ACHN (cell line): ENCODE measurements around the gene CARD19.

Experiments used
- DNase-seq: peaks from one replicate; pipeline ENCODE4 v3.0.0-alpha.2; 2015
- in situ Hi-C: cut with HindIII; loops from 2 replicates; pipeline ENCODE4 v1.10.0; 2017; ENCODE audit warnings: low sequenced_read_pairs, low pct_ligation_motif_present, low pct_unique_long_range_greater_than_20kb

Gene CARD19

DNA sequence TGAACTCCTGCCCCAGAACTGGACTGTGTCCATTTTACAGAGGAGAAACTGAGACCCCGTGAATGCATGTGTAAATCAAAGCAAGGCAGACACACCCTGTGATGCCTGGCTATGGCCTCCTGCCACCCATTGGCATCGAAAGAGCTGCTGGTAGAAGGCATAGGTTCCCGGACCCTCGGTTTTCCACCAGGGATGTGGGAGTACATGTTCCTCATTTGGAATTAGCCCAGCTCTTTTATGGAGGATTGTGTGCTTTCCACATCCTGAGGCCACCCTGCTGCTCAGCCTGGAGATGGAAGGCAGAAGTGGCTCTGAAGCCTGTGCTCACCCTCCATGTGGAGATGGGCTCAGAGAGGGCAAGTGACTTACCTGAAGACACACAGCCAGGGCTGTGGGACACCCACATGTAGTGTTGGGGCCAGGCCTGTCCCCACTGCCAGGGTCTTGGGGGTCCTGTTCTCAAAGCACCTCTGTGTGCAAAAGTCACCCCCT lies 34.7 kb upstream of the CARD19 start:
- in situ Hi-C loops = no loop called here
- no peak for DNase-seq

DNA sequence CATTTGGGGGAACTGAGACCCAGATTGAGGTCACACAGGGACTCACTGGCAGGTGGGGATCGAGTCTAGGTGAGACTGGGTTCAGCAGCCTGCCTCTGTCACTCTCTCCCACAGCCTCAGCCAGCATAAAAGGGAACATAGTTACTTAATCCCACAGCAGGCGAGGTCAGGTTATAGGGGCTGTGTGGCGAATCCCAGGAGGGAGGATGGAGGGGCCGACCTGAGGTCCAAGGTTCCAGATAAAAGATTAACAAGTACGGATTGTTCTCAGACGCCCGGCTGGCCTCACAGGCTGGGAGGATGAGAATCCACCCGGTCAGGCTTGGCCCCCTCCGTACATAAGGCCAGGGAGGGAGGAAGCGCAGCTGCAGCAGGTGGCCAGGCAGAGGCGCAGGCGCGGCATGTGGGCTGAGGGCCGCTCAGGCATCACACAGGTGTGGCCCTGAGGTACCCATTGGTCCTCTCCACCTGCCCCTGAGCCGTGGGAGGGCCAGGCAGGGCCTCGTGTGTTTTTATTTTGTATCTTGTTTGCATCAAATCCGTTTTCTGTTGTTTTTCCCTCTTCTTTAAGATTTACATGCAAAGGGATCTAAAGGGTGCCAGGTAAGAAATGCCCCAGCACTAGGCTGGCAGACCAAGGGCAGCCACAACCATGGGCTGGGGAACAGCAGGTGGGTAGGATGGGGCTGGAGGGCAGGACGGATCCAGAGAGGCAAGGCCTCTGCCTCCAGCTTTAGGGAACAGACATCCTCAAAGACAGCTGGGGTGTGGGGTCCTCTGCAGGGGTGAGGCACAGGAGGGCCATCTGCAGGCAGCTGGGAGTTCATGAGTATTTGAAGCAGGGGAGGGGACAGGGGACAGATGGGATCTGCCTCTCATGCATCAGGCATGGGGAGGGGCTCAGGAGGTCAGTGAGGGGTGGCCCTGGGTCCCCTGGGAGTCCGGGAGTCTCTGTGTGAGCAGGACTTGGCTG lies 33.9 kb upstream of the CARD19 start:
- no peak for DNase-seq
- in situ Hi-C loops = no loop called here

DNA sequence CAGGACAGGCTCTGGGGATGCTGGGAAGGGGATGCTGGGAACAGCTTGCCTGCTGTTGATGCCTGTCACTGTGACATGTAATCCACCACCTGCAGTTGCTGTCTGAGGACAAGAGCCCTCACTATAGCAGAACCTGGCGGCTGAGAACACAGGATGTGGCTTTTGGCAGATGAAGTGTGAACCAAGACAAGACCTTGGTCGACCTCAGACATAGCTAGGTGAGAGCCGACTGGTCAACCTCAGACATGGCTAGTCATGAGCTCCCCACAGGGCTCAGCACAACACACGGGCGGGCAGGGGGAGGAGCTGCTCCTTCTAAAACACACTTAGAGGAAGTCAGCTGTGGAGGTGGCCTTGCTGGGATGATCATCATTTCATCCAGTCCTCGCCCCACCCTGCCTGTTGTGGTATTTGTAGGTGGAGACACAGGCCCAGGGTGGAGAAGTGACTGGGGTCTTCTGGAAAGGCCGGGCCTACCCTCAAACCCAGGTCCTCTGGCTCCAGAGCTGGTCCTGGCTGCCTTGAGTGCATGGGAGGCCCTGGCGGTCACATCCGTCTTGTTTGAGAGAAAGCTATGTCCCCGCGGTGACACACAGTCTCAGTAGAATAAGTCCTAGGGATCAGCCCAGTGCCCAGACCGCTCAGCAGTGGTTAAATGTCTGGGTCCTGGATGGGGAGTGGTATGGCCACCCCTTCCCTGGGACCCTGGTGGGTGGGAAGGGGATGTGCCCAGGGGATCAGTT lies 31.5 kb upstream of the CARD19 start:
- no peak for DNase-seq
- in situ Hi-C loops = no loop called here

DNA sequence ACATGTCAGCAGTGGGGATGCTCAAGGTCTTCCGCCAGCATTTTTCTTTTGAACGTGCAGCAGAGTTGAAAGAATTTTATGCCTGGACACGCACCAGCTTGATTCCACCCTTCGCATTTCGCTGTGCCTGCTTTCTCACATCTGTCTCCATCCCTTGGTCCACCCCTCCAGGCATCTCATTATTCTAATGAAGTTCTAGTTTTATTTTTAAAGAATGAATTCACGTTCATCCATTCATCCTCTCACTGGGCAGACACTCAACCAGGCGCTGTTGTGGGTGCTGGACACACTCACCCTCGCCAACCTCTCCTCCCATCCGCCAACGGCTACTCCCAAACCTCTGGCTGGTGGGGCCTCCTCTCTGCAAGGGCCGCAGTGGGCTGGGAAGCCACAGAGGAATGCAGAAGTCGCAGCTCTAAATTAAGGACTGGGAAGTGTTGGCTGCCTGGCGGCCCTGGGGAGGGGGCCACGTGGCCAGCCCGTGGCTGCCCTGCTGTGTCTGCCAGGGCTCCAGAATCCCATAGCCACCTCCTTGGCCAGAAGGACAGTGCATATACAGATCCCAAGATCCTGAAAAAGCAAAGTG lies 30.8 kb upstream of the CARD19 start:
- in situ Hi-C loops = no loop called here
- no peak for DNase-seq

DNA sequence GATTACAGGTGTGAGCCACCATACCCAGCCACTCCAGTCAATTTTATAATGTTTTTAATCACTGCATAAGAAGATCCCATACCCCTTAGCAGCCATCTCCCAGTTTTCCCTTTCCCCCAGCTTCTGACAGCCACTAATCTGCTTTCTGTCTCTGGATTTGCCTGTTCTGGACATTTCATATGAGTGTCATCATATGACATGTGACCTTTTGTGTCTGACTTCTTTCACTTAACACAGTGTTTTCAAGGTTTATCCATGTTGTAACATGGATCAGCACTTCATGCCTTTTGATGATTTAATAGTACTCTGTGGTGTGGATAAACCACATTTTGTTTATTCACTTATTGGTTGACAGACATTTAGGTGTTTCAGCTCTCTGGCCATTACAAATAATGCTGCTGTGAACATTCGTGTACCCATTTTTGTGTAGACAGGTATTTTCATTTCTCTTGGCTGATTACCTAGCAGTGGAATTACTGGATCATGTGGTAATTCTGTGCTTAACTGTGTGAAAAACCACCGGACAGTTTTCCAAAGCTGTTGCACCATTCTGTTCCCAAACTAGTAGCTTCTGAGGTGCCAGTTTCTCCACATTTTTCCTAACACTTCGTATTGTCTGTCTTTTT lies 28.9 kb upstream of the CARD19 start:
- in situ Hi-C loops = no loop called here
- DNase-seq = no peak

DNA sequence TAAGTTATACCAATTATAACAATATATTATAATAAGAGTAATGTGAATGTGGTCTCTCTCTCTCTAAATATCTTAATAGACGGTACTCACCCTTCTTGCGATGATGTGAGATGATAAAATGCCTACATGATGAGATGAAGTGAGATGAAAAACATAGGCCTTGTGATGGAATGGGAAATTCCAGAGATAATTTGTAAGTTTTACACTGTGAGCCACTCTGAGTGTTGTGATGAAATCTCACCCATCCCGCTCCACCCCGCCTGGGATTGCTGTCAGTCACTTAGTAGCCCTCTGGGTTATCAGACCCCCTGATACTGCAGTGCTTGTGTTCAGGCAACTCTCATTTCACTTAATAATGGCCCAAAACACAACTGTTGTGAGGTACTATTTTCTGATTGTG lies 27.1 kb upstream of the CARD19 start:
- no peak for DNase-seq
- in situ Hi-C loops = no loop called here

DNA sequence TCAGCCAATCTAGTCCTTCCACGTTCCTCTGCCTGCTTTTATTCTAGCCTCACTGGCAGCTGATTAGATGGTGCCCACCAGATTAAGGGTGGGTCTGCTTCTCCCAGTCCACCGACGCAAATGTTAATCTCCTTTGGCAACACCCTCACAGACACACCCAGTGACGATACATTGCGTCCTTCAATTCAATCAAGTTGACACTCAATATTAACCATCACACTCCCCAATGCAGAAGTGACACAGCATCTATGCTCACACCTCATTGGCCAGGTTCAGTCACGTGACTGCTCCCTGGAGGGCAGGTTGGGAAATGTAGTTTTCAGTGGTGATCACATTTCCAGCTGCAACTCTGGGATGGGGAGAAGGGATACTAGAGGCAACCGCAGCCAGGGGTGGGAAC lies 24.6 kb upstream of the CARD19 start:
- no peak for DNase-seq
- in situ Hi-C loops = no loop called here

DNA sequence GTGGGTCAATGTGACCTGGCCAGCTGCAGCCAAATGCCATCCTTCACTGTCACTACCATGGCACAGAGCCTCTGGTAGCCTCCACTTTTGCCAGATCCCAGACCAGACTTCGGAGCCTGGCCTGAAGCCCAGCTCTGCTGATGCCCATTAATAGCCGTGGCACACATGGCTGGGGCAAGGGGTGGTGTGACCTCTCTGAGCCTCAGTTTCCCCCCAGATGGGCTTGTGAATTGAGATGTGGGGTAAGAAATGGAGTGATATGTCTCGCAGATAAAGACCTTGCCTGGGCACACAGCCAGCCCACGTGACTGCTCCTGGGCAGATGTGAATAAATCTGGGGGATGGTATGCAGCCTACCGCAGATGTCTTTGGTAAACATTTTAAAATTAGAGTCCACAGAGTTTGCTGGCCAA lies 23.6 kb upstream of the CARD19 start:
- no peak for DNase-seq

DNA sequence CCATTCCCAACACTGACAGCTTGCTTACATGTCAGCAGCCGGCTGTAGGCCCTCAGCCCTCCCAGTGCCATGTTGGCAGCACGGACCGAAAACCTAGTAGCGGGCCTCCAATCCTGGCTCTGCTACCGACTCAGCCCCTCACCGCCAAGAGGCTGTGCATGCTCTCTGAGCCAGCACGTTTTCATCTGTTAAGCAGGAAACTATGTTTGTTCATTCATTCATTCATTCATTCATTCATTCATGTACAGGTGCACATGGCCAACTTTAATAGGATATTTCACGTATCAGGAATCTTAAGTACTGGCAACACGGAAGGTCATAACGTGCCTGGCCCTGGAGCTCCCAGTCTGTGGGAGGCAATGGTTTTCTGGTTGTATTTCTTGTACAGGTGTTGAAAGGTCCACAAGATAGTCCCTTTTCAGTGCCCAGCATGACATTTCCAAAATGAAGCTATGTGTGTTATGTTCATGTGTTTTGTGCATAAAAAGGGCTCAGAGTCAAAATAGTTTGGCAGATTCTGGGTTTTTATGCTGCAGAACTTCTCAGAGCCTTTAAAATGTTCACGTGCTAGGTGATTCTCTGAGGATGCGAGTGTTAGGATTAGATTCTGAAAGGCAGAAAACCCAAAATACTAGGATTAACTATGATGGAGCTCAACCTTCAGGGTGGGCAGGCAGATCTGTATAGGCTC lies 19.8 kb upstream of the CARD19 start:
- DNase-seq = no peak
- in situ Hi-C loops = no loop called here

More for the DNA sequence above, 23.6 kb upstream of the CARD19 start:
- in situ Hi-C loops = no loop called here

DNA sequence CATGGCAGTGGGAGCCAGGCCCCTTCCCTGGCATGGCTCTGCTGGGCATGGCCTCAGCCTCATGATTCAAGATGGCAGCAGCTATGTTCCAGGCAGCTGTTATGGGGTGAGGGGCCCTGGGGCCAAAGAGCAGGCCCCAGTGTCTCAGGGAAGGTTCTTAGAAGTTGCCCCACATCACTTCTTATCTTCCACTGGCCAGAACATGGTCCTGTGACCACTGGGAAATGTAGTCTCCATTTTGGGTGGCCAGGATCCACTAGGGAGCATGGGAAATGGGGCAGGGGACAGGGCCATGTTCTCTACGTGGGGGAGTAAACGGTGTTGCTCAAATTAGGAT lies 19.3 kb upstream of the CARD19 start:
- in situ Hi-C loops = no loop called here
- DNase-seq = no peak

DNA sequence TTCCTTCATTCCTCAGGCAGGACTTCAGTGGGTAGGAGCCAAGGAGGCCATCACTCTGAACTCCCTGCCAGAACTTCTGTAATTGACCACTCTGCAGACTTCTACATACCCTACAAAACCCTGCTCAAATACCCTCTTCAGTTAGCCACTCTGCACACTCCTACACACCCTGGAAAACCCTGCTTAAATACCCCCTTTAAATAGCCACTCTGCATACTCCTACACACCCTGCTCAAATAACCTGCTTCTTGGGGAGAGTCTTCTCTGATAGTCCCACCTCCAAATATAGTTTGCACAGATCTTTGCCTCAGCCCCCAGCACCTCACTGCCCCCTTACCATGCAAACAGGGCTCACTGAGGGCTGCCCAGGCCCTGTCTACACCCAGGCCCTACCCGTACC lies 18.6 kb upstream of the CARD19 start:
- no peak for DNase-seq
- in situ Hi-C loops = no loop called here

DNA sequence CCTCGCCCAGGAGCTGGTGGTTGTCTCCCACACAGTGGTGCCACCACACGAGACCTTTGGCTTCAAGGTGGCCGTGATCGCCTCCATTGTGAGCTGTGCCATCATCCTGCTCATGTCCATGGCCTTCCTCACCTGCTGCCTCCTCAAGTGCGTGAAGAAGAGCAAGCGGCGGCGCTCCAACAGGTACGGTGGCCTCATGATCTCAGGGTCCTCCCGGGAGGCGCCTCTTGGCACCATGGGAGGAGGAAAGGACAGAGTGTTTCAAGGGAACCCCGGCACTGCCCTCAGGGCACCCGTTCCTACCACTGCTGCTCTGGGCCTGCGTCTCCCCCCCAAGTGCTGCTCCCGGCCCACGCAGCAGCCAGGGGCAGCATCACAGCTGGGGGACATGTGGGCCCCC lies 18.2 kb upstream of the CARD19 start:
- in situ Hi-C loops = no loop called here
- no peak for DNase-seq

DNA sequence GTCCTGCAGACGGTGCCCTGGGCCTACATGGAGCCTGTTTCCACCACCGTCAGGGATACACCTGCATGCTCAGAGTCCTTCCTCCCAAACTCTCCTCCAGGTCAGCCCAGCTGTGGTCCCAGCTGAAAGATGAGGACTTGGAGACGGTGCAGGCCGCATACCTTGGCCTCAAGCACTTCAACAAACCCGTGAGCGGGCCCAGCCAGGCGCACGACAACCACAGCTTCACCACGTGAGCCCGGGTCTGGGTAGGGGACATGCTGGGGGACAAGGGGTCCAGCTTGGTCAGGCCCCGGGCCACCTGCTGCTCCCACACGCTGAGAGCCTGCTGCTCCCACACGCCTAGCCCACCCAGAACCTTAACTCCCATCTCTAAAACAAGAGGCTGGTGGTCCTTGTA lies 16.6 kb upstream of the CARD19 start:
- in situ Hi-C loops = no loop called here
- DNase-seq = no peak

DNA sequence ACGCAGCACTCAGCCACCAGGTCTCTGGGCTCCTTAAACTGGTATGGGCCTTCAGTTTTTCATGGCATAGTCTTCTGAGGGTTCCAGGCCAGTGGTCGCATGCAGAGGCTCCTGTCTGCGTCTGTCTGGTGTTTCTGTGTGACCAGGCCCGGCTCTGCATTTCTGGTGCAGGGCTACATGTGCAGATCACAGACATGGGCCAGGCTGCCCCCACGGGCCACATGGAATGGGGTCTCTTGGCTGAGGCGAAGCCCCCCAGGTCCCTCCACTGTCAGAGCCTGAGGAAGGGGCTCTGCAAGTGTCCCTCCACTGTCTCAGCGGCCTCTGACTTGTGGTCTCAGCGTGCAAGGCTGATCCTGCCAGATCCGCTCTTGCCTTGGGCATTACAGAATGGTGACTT lies 15.6 kb upstream of the CARD19 start:
- DNase-seq = no peak
- in situ Hi-C loops = no loop called here

DNA sequence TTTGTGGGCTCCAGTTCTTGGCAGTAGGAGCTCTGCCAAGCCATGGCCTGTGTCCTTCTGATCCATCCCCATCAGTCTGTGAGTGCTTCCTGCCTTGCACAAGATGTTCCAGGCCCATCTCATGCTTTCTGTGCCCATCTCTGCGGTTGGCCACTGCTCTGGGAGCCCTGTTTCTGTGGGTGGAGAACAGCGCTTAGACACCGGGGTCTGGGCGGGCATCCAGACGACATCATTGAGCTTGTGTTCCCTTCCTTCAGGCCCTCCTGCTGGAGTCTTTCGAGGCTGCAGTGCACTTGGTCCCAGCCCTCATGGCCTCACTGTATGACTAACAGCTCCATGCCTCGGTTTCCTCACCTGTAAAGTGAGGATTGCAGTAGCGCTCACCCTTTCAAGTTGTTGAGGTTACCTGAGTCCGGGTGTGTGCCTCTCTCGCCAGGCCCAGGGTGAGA lies 14.9 kb upstream of the CARD19 start:
- no peak for DNase-seq
- in situ Hi-C loops = no loop called here

DNA sequence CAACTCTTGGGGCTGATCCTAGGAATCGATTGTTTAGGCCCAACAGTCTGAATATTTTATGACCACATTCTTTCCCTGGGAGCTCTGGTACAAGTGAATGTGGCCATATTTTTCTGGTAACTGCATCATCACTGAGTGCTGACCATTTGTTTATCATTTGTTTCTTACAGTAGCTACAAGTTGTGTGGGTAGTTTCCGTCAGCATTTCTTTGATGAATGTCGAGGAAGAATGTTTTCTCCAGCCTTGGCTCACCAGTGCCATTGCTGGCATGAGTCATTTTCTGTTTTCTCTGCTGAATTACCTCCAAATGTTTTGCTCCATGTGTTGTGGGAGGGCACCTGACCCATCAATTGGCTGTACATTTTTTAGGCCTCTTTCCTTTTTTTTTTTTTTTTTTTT lies 14.1 kb upstream of the CARD19 start:
- DNase-seq = no peak
- in situ Hi-C loops = no loop called here

DNA sequence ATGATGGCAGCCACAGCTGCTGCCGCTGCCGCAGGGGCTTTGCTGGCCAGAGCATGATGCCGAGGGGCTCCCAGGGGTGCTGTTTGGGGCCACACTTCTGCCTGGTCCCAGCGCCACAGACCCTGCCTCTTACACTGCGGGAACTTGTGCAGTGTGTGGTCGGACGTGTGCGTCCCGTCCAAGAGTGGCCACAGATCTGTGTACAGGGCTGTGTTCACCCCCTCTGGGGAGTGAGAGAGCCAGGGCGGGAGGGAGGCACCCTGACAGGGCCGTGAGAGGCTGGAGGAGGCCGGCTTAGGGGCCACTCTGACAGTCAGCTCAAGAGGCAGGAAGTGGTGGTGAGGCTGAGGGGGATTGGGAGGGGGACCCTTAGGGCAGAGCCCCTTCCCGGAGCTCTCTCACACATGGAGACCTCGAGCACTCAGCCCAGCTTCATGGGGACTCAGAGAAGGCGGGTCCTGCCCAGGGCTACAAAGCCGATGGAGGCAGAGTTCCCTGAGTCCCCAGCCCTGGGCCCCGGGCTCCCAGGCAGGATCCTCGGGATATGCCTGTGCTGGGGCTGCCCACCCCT lies 13.1 kb upstream of the CARD19 start:
- in situ Hi-C loops = no loop called here
- no peak for DNase-seq
